Endothelial cell of umbilical vein (primary cell): ENCODE results near the gene LCN15. TPM values are rescaled to one million over a fixed set of nuclear protein-coding genes. Genes with fewer than 3 reads are reported as not detected.

Source experiments
- BruUV-seq: library from RNA; stranded (reverse); fragments of 400-500 nt; replicated peaks from 2 replicates; lab custom pipeline; 2021; lab: Mats Ljungman, UMichigan
- CTCF ChIA-PET: fragments of 300-600, 350-600 bp; sonication (Branson Sonifier 250); formaldehyde crosslinking; loops from one replicate; lab custom pipeline; 2021; ENCODE audit warnings: antibody characterized with exemption, inconsistent platforms; lab: Charles Lee
- POLR2A ChIA-PET: fragments of 300-600, 350-600 bp; sonication (Branson Sonifier 250); formaldehyde crosslinking; loops from one replicate; lab custom pipeline; 2021; ENCODE audit warnings: antibody characterized with exemption, inconsistent platforms; lab: Charles Lee
- DNase-seq: peaks from one replicate; pipeline ENCODE4 v3.0.0-alpha.2; 2011; ENCODE audit warnings: low read depth, low spot score
- FAIRE-seq: peaks from 2 replicates; lab custom pipeline; 2011; peaks lifted over from hg19 to GRCh38; lab: Jason Lieb, UNC
- H2AFZ ChIP-seq: 2 replicates; pipeline ENCODE4 v1.6.0; 2012; ENCODE audit warnings: low read depth, low read length, control low read depth, inconsistent platforms
- H3K27ac ChIP-seq: 2 replicates; pipeline ENCODE4 v1.5.1; 2011; ENCODE audit warnings: low read depth, mild to moderate bottlenecking, control low read depth, low read length, moderate library complexity; ENCODE audit not compliant: insufficient read depth
- H3K27me3 ChIP-seq, 2 experiments: 2 replicates each; pipeline versions ENCODE4 v1.6.0 to v1.6.1; 2011; ENCODE audit warnings: low read length in 2 of 2, mixed read lengths in 1 of 2; ENCODE audit not compliant: control insufficient read depth in 2 of 2, insufficient read depth in 2 of 2
- H3K36me3 ChIP-seq, 2 experiments: 2 replicates in 1 of 2; 3 replicates in 1 of 2; pipeline ENCODE4 v1.5.1; 2011; ENCODE audit warnings: low read length in 2 of 2, mild to moderate bottlenecking in 1 of 2, moderate library complexity in 1 of 2; ENCODE audit not compliant: control insufficient read depth in 2 of 2, insufficient read depth in 2 of 2; ENCODE audit errors: extremely low read depth in 1 of 2
- H3K4me1 ChIP-seq: 3 replicates; pipeline ENCODE4 v1.5.1; 2011; ENCODE audit warnings: mild to moderate bottlenecking, low read length; ENCODE audit not compliant: control insufficient read depth, insufficient read depth; ENCODE audit errors: extremely low read depth
- H3K4me2 ChIP-seq: 2 replicates; pipeline ENCODE4 v1.6.1; 2011; ENCODE audit warnings: low read length, control low read depth, mixed read lengths; ENCODE audit not compliant: insufficient read depth
- H3K4me3 ChIP-seq, 3 experiments: fragments of 200-600 bp in 1 of 3; sonication (generic), shearing (Covaris generic) in 1 of 3; replicated peaks in 1 of 3; 2 replicates each; pipeline ENCODE4 v1.5.1; 2011 to 2016; ENCODE audit warnings: control low read depth in 3 of 3, low read length in 3 of 3, mild to moderate bottlenecking in 2 of 3, inconsistent platforms in 1 of 3, low read depth in 1 of 3, moderate library complexity in 1 of 3; ENCODE audit not compliant: insufficient read depth in 1 of 3
- H3K79me2 ChIP-seq: 2 replicates; pipeline ENCODE4 v1.6.0; 2012; ENCODE audit warnings: low read length, inconsistent platforms; ENCODE audit not compliant: control insufficient read depth, insufficient read depth
- H3K9ac ChIP-seq: replicated peaks from 2 replicates; pipeline ENCODE3; 2011; ENCODE audit warnings: low read length, control low read depth; ENCODE audit not compliant: insufficient read depth; ENCODE audit errors: extremely low read depth
- H3K9me1 ChIP-seq: replicated peaks from 3 replicates; pipeline ENCODE4 v1.6.0; 2011; ENCODE audit warnings: mild to moderate bottlenecking, low read length; ENCODE audit not compliant: control insufficient read depth, insufficient read depth; ENCODE audit errors: extremely low read depth
- H3K9me3 ChIP-seq: replicated peaks from 2 replicates; pipeline ENCODE4 v1.5.1; 2012; ENCODE audit warnings: low read length, inconsistent platforms; ENCODE audit not compliant: control insufficient read depth, insufficient read depth
- H4K20me1 ChIP-seq: replicated peaks from 2 replicates; pipeline ENCODE3; 2011; ENCODE audit warnings: mild to moderate bottlenecking, low read length; ENCODE audit not compliant: control insufficient read depth, insufficient read depth; ENCODE audit errors: extremely low read depth
- CTCF ChIP-seq, 2 donors: IDR thresholded peaks; 1 replicate in 1 of 2; 2 replicates in 1 of 2; pipeline ENCODE4 v1.5.1; 2011; ENCODE audit warnings: low read length in 2 of 2, mild to moderate bottlenecking in 2 of 2, moderate library complexity in 2 of 2, control low read depth in 1 of 2, inconsistent platforms in 1 of 2, low read depth in 1 of 2; ENCODE audit not compliant: insufficient read depth in 1 of 2; ENCODE audit errors: extremely low read depth in 1 of 2
- EZH2 ChIP-seq: IDR thresholded peaks from 2 replicates; pipeline ENCODE4 v1.6.1; 2012; ENCODE audit warnings: borderline replicate concordance, low read depth, mild to moderate bottlenecking, moderate library complexity, low read length, inconsistent platforms; ENCODE audit not compliant: severe bottlenecking
- FOS ChIP-seq: IDR thresholded peaks from 2 replicates; pipeline ENCODE4 v1.6.1; 2011; ENCODE audit warnings: mild to moderate bottlenecking, low read length, moderate library complexity, borderline replicate concordance; ENCODE audit not compliant: insufficient read depth
- GATA2 ChIP-seq: IDR thresholded peaks from 2 replicates; pipeline ENCODE4 v1.7.0; 2011; ENCODE audit warnings: low read depth, mild to moderate bottlenecking, moderate library complexity, mixed read lengths, low read length; ENCODE audit not compliant: insufficient read length, insufficient read depth
- JUN ChIP-seq: IDR thresholded peaks from 2 replicates; pipeline ENCODE4 v1.6.1; 2011; ENCODE audit warnings: borderline replicate concordance, low read depth; ENCODE audit not compliant: insufficient read length, insufficient read depth
- MAX ChIP-seq: IDR thresholded peaks from 2 replicates; pipeline ENCODE4 v1.6.1; 2011; ENCODE audit not compliant: insufficient read depth, insufficient read length
- MYC ChIP-seq: IDR thresholded peaks from one replicate; pipeline ENCODE4 v1.6.1; 2011; ENCODE audit warnings: mild to moderate bottlenecking, low read depth, low read length
- POLR2A ChIP-seq: IDR thresholded peaks from 2 replicates; pipeline ENCODE4 v1.6.1; 2012; ENCODE audit warnings: low read depth, mild to moderate bottlenecking, control low read depth, low read length
- POLR2AphosphoS5 ChIP-seq: IDR thresholded peaks from 2 replicates; pipeline ENCODE4 v1.6.1; 2012; ENCODE audit warnings: low read depth, mild to moderate bottlenecking, control low read depth, low read length, moderate library complexity; ENCODE audit not compliant: insufficient read depth
- dilution Hi-C: fragments of 300-500 bp; cut with MboI; formaldehyde crosslinking; loops from one replicate; pipeline ENCODE4 v1.15.0; 2019; ENCODE audit warnings: low sequenced_read_pairs; ENCODE audit not compliant: extremely low pct_ligation_motif_present
- intact Hi-C: fragments of 100-400 bp; cut with micrococcal nuclease; formaldehyde crosslinking; loops from one replicate; pipeline ENCODE4 v1.10.0; 2022
- polyA plus RNA-seq, 4 experiments: library from polyadenylated mRNA; depleted of rRNA in 3 of 4; stranded (reverse) in 3 of 4; unstranded in 1 of 4; fragments of >200 nt; gene quantifications; 2 replicates each; pipeline versions ENCODE4 v1.2.1 to v1.2.3, GENCODE V29; 2011 to 2012; ENCODE audit warnings: missing spikeins in 1 of 4
- total RNA-seq: library from RNA; stranded (reverse); gene quantifications from 2 replicates; pipeline ENCODE4 v1.2.3, GENCODE V29; 2021

The LCN15 gene
- total and polyA plus RNA-seq, 2 donors (not counting 3 experiments of a cell fraction or from before 2014, with no cell fraction given), result not detected

GRCh38 chr9:136773386-136774044 lies 9.2 kb upstream of the LCN15 start:
- Histone ChIP-seq H4K20me1 (no peaks in the 10 kb centered on the region), H3K9me3 (peaks cover 3% of the 10 kb centered on the region), H3K4me2 (no peak overlapping the region), H2AFZ (peak overlapping the region; percentile 27), H3K9me1 (no peaks in the 10 kb centered on the region), H3K27me3 (peaks cover 8% of the 10 kb centered on the region in 2 experiments), H3K36me3 (no peaks in the 10 kb centered on the region), H3K9ac (no peak overlapping the region), H3K4me3 (no peak overlapping the region), H3K27ac (no peak overlapping the region), H3K4me1 (no peaks in the 10 kb centered on the region), H3K79me2 (no peaks in the 10 kb centered on the region)
- DNase-seq (peak; percentile 42), FAIRE-seq (peak; percentile 60)
- dilution Hi-C loops (no loop called here), intact Hi-C loops (no loop called here)
- no TSS peak for BruUV-seq
- ChIA-PET POLR2A (no interaction called here), CTCF (interaction anchor here (1.4 kb wide), 1 partner anchor 19 kb away, joined by 3 read pairs; no protein-coding TSS in a partner anchor)
- TF ChIP-seq GATA2 (no peak), EZH2 (no peak), MAX (peak; percentile 57), MYC (no peak), JUN (no peak)

- dilution Hi-C loops, result no loop called here
- Histone ChIP-seq H3K4me2 (no peak overlapping the region), H3K36me3 (no peaks in the 10 kb centered on the region), H3K9me3 (peaks cover 3% of the 10 kb centered on the region), H3K27me3 (no peaks in the 10 kb centered on the region), H4K20me1 (no peaks in the 10 kb centered on the region), H3K27ac (no peak overlapping the region), H3K4me1 (no peaks in the 10 kb centered on the region), H3K9ac (no peak overlapping the region), H3K4me3 (no peak overlapping the region), H2AFZ (no peak overlapping the region), H3K9me1 (no peaks in the 10 kb centered on the region), H3K79me2 (no peaks in the 10 kb centered on the region)
- ChIA-PET POLR2A (no interaction called here), CTCF (interaction anchor here (1.0 to 1.4 kb wide), 2 partner anchors 8 to 263 kb away, joined by 3 to 4 read pairs; no protein-coding TSS in a partner anchor)
- no peak for FAIRE-seq
- no TSS peak for BruUV-seq
- TF ChIP-seq MYC, result no peak
- TF ChIP-seq CTCF (IDR thresholded peaks at IDR 0.05; ENCODE audit: extremely low read depth in 1 of 2, insufficient read depth in 1 of 2, low read depth in 1 of 2, low read length in 2 of 2), result no peak
- no peak for TF ChIP-seq EZH2
- TF ChIP-seq MAX, result no peak
- no peak for TF ChIP-seq POLR2A
- TF ChIP-seq POLR2AphosphoS5, result no peak
- TF ChIP-seq JUN, result no peak
- TF ChIP-seq GATA2, result no peak
- no peak for TF ChIP-seq FOS
- DNase-seq, result no peak
- intact Hi-C loops, result no loop called here
These were observed 7.6 kb upstream of the LCN15 start for GRCh38 chr9:136771907-136772415.
